C4-2B (cell line): Measurements from ENCODE around the gene INO80E.

Source experiments
- H3K27ac ChIP-seq: fragments of 450-650 bp; 2 replicates; pipeline ENCODE4 v1.5.1; 2017
- CTCF ChIP-seq: fragments of 450-650 bp; conservative IDR thresholded peaks from 2 replicates; pipeline ENCODE4 v1.5.1; 2017; ENCODE audit warnings: mild to moderate bottlenecking
- ZFX ChIP-seq: fragments of 450-650 bp; IDR thresholded peaks from 2 replicates; pipeline ENCODE4 v1.6.1; 2017

Gene INO80E

GRCh38 chr16:30027588-30028437, 31.8 kb downstream of the INO80E start:
- no peak overlapping the region for H3K27ac ChIP-seq
- no peak for TF ChIP-seq CTCF
- no peak for TF ChIP-seq ZFX

GRCh38 chr16:30028438-30029076, 32.5 kb downstream of the INO80E start:
- TF ChIP-seq ZFX = no peak
- no peak for TF ChIP-seq CTCF
- no peak overlapping the region for H3K27ac ChIP-seq

GRCh38 chr16:30030011-30030685, 34.1 kb downstream of the INO80E start:
- no peak overlapping the region for H3K27ac ChIP-seq
- TF ChIP-seq CTCF = no peak
- TF ChIP-seq ZFX = no peak

GRCh38 chr16:30030841-30031413, 34.9 kb downstream of the INO80E start, which contains the start of gene TLCD3B:
Gene TLCD3B (minus strand): TSS chr16:30031271. CDS start chr16:30030527, 744 bp downstream.
- no peak within 1 kb of the TSS for H3K27ac ChIP-seq
- TF ChIP-seq CTCF (no peak), ZFX (no peak)

- TF ChIP-seq ZFX (no peak), CTCF (no peak)
- no peak overlapping the region for H3K27ac ChIP-seq
Measured at GRCh38 chr16:30031477-30031918, 35.5 kb downstream of the INO80E start.

- no peak overlapping the region for H3K27ac ChIP-seq
- TF ChIP-seq ZFX (no peak), CTCF (peak; percentile 88)
Measured at GRCh38 chr16:30032083-30032819, 36.2 kb downstream of the INO80E start.
